Stimulated activated CD8-positive, alpha-beta memory T cell treated with anti-CD3 and anti-CD28 coated beads, Interleukin-15, amount 100 ng/mL, for 4 hours (primary cell): ENCODE data around the gene ATP10B.

Experiments
- DNase-seq, 2 donors: peaks; one replicate each; pipeline ENCODE4 v3.0.0-alpha.2; 2020; ENCODE audit warnings: low read depth in 2 of 2

The ATP10B gene

GRCh38 chr5:160514191-160514590 lies 337.8 kb downstream of the ATP10B start:
- DNase-seq, result no peak

- no peak for DNase-seq
These were observed 338.5 kb downstream of the ATP10B start for GRCh38 chr5:160513485-160513884.
